Stimulated activated CD4-positive, alpha-beta T cell treated with anti-CD3 and anti-CD28 coated beads, TNF-alpha, amount 100 ng/mL, for 1 hour (primary cell): ENCODE results near the gene HOXA3.

Experiments
- DNase-seq, 3 donors: peaks; one replicate each; pipeline ENCODE4 v3.0.0-alpha.2; 2020; ENCODE audit warnings: low read depth in 3 of 3, low spot score in 1 of 3

The HOXA3 gene

GRCh38 chr7:27179503-27180430 lies 27.4 kb upstream of the HOXA3 start:
- DNase-seq = peak in 1 of 3 donors; percentile 55

- DNase-seq = no peak
These were observed 26.6 kb upstream of the HOXA3 start for GRCh38 chr7:27179030-27179429.

GRCh38 chr7:27178366-27178765 lies 26.0 kb upstream of the HOXA3 start:
- DNase-seq = no peak

- no peak for DNase-seq
These were observed 25.5 kb upstream of the HOXA3 start for GRCh38 chr7:27177795-27178320.

GRCh38 chr7:27176962-27177794 lies 24.8 kb upstream of the HOXA3 start:
- DNase-seq = no peak

- DNase-seq = no peak
These were observed 24.1 kb upstream of the HOXA3 start for GRCh38 chr7:27176524-27176845.

GRCh38 chr7:27175626-27176523 lies 23.5 kb upstream of the HOXA3 start:
- no peak for DNase-seq

GRCh38 chr7:27174874-27175625 lies 22.7 kb upstream of the HOXA3 start:
- no peak for DNase-seq

- DNase-seq = peak in 1 of 3 donors; percentile 0
These were observed 21.8 kb upstream of the HOXA3 start, which contains the start of gene HOXA10 for GRCh38 chr7:27173956-27174873. Gene HOXA10, minus strand, starts transcription at chr7:27174320. Its CDS starts 14 bp downstream, at chr7:27174306.

GRCh38 chr7:27173511-27173955 lies 21.1 kb upstream of the HOXA3 start:
- DNase-seq = peak in 1 of 3 donors; percentile 12

GRCh38 chr7:27172823-27173510 lies 20.6 kb upstream of the HOXA3 start:
- DNase-seq = no peak

- no peak for DNase-seq
These were observed 20.0 kb upstream of the HOXA3 start for GRCh38 chr7:27172315-27172774.

GRCh38 chr7:27171637-27172314 lies 19.4 kb upstream of the HOXA3 start:
- DNase-seq = no peak

GRCh38 chr7:27171325-27171636 lies 18.9 kb upstream of the HOXA3 start:
- DNase-seq = no peak

- DNase-seq = no peak
These were observed 18.3 kb upstream of the HOXA3 start for GRCh38 chr7:27170426-27171324.

- no peak for DNase-seq
These were observed 17.5 kb upstream of the HOXA3 start for GRCh38 chr7:27169658-27170425.
